H1 (cell line): Measurements from ENCODE around the gene VDR. TPM values are rescaled to one million over a fixed set of nuclear protein-coding genes. Genes with fewer than 3 reads are reported as not detected.

Experiments
- ATF3 ChIP-seq: IDR thresholded peaks from 2 replicates; pipeline ENCODE4 v1.6.1; 2011; ENCODE audit warnings: low read depth, mild to moderate bottlenecking, low read length; ENCODE audit not compliant: insufficient read depth
- CHD7 ChIP-seq: fragments of 300-600 bp; sonication (generic); IDR thresholded peaks from 2 replicates; pipeline ENCODE4 v1.7.1; 2012; ENCODE audit warnings: low read length, moderate library complexity, mild to moderate bottlenecking, inconsistent platforms; ENCODE audit not compliant: insufficient replicate concordance
- CREB1 ChIP-seq: IDR thresholded peaks from 2 replicates; pipeline ENCODE4 v1.6.1; 2012; ENCODE audit warnings: inconsistent platforms
- E2F6 ChIP-seq: IDR thresholded peaks from 2 replicates; pipeline ENCODE4 v1.6.1; 2012; ENCODE audit warnings: inconsistent platforms
- GTF2F1 ChIP-seq: IDR thresholded peaks from 2 replicates; pipeline ENCODE4 v1.6.1; 2012; ENCODE audit warnings: low read depth, low read length, improper control_type of control experiment, borderline replicate concordance
- RFX5 ChIP-seq: IDR thresholded peaks from 2 replicates; pipeline ENCODE4 v1.6.1; 2011; ENCODE audit warnings: low read depth, low read length, improper control_type of control experiment, borderline replicate concordance
- SP4 ChIP-seq: IDR thresholded peaks from 2 replicates; pipeline ENCODE4 v1.6.1; 2012; ENCODE audit warnings: low read length, inconsistent platforms
- polyA plus RNA-seq, 7 experiments: library from polyadenylated mRNA; depleted of rRNA in 3 of 7; stranded (reverse) in 5 of 7; unstranded in 2 of 7; fragments of >200 nt in 5 of 7; fragments of 200-250 nt in 2 of 7; gene quantifications; 1 replicate in 5 of 7; 2 replicates in 1 of 7; 4 replicates in 1 of 7; pipeline versions ENCODE4 v1.2.1 to v1.2.3, GENCODE V29; 2011 to 2013; ENCODE audit warnings: missing spikeins in 2 of 7, mixed read lengths in 2 of 7
- total RNA-seq: library from RNA; stranded (reverse); fragmentation: NEBNext Ultra II Directional; extraction: Animal tissue kit (Norgen Biotek cat#: 25700); gene quantifications from 2 replicates; pipeline ENCODE4 v1.2.1, GENCODE V29; 2021

Gene VDR
- total and polyA plus RNA-seq, 2 of the 8 experiments (the other 6 are each of a cell fraction or from before 2014, with no cell fraction given), result 0.44 to 0.65 TPM

GRCh38 chr12:47868552-47869031 is 36.2 kb downstream of the VDR start (continued):
- TF ChIP-seq CHD7 (no peak), SP4 (no peak), ATF3 (no peak), RFX5 (no peak), GTF2F1 (no peak), CREB1 (no peak), E2F6 (no peak)
